Right lobe of liver (tissue), 4 donors: ENCODE measurements around the gene PKP3.

Experiments used
- CTCF ChIP-seq, 4 donors: fragments of 200-600 bp in 3 of 4; fragments of 450-650 bp in 1 of 4; IDR thresholded peaks; one replicate each; pipeline versions ENCODE4 v1.5.1 to v1.8.0; 2016 to 2022; ENCODE audit warnings: antibody characterized with exemption in 4 of 4, mild to moderate bottlenecking in 2 of 4
- POLR2A ChIP-seq: fragments of 450-650 bp; IDR thresholded peaks from one replicate; pipeline ENCODE4 v1.6.1; 2017; ENCODE audit warnings: antibody characterized with exemption, mild to moderate bottlenecking
- donor health status: DM: no; HTN: no; CAD: no.
- donor health status: DM: no; HTN: no; CAD: no.
- donor health status: DM: no; HTN: yes; CAD: no.

GRCh38 chr11:433641-434040 is 39.6 kb downstream of the PKP3 start:
- TF ChIP-seq CTCF (IDR thresholded peaks at IDR 0.05) (no peak), POLR2A (no peak)
